K562 (cell line): ENCODE measurements around the gene ARHGAP15. TPM values are rescaled to one million over a fixed set of nuclear protein-coding genes. Genes with fewer than 3 reads are reported as not detected.

Experiments
- ATAC-seq: fragments of 200-7000 bp; cut with Tn5 transposase; 3 replicates; pipeline ENCODE4 v1.9.1; 2020; ENCODE audit warnings: moderate library complexity
- BruUV-seq: library from RNA; stranded (reverse); fragments of 400-500 nt; replicated peaks from 2 replicates; lab custom pipeline; 2021; lab: Mats Ljungman, UMichigan
- CTCF ChIA-PET: fragments of 300-600 bp; formaldehyde crosslinking; extraction: SDS; loops from one replicate; lab custom pipeline; 2021; ENCODE audit warnings: low intra/inter-chr PET ratio; lab: Yijun Ruan, JAX
- POLR2A ChIA-PET: fragments of 300-600, 350-650 bp; sonication (Branson Sonifier 250); formaldehyde crosslinking; extraction: SDS; loops from one replicate; lab custom pipeline; 2021; ENCODE audit warnings: antibody characterized with exemption, inconsistent platforms; lab: Yijun Ruan, JAX
- DNase-seq, 4 experiments: peaks; one replicate each; pipeline versions ENCODE4 v3.0.0 to v3.0.0-alpha.2; 2011 to 2018; ENCODE audit warnings: low spot score in 3 of 4, mixed read lengths in 3 of 4; ENCODE audit errors: extremely low read depth in 1 of 4
- FAIRE-seq: peaks from 2 replicates; lab custom pipeline; 2011; peaks lifted over from hg19 to GRCh38; lab: Jason Lieb, UNC
- H2AFZ ChIP-seq: 2 replicates; pipeline ENCODE4 v1.6.0; 2011; ENCODE audit warnings: low read depth, low read length, control low read depth, inconsistent platforms
- H3K27ac ChIP-seq: fragments of 200-600 bp; 3 replicates; pipeline ENCODE4 v1.8.0; 2011; ENCODE audit warnings: low read depth, mild to moderate bottlenecking, control low read depth, inconsistent platforms, low read length, moderate library complexity, mixed read lengths; ENCODE audit errors: extremely low read depth
- H3K27me3 ChIP-seq, 2 experiments: fragments of 300-600 bp in 1 of 2; 2 replicates in 1 of 2; 3 replicates in 1 of 2; pipeline versions ENCODE4 v1.6.0 to v1.8.0; 2011; ENCODE audit warnings: inconsistent platforms in 2 of 2, low read length in 2 of 2, mild to moderate bottlenecking in 1 of 2, mixed read lengths in 1 of 2, moderate library complexity in 1 of 2; ENCODE audit not compliant: control insufficient read depth in 2 of 2, insufficient read depth in 2 of 2
- H3K36me3 ChIP-seq: fragments of 300-600 bp; 3 replicates; pipeline ENCODE4 v1.8.0; 2011; ENCODE audit warnings: mild to moderate bottlenecking, low read length, inconsistent platforms; ENCODE audit not compliant: control insufficient read depth, insufficient read depth
- H3K4me1 ChIP-seq, 2 experiments: fragments of 200-600 bp in 1 of 2; replicated peaks in 1 of 2; 2 replicates in 1 of 2; 3 replicates in 1 of 2; pipeline versions ENCODE4 v1.5.1 to v1.8.0; 2011; ENCODE audit warnings: inconsistent platforms in 2 of 2, low read length in 2 of 2, mild to moderate bottlenecking in 1 of 2, mixed read lengths in 1 of 2, moderate library complexity in 1 of 2; ENCODE audit not compliant: control insufficient read depth in 2 of 2, insufficient read depth in 2 of 2
- H3K4me2 ChIP-seq: 2 replicates; pipeline ENCODE4 v1.6.1; 2011; ENCODE audit warnings: low read length, control low read depth, inconsistent platforms, mixed read lengths; ENCODE audit not compliant: insufficient read depth
- H3K4me3 ChIP-seq: fragments of 200-600 bp; sonication (generic), shearing (Covaris generic); 2 replicates; pipeline ENCODE4 v1.5.1; 2016; ENCODE audit warnings: control low read depth, inconsistent platforms
- H3K79me2 ChIP-seq: fragments of 200-600 bp; 3 replicates; pipeline ENCODE4 v1.8.0; 2011; ENCODE audit warnings: low read length, inconsistent platforms; ENCODE audit not compliant: control insufficient read depth, insufficient read depth
- H3K9ac ChIP-seq, 2 experiments: 2 replicates each; pipeline versions ENCODE4 v1.6.0 to v1.6.1; 2011; ENCODE audit warnings: low read depth in 2 of 2, low read length in 2 of 2, control low read depth in 1 of 2, inconsistent platforms in 1 of 2, mild to moderate bottlenecking in 1 of 2, mixed read lengths in 1 of 2; ENCODE audit not compliant: insufficient read depth in 1 of 2
- H3K9me1 ChIP-seq: one replicate; pipeline ENCODE4 v1.6.0; 2011; ENCODE audit warnings: inconsistent platforms, mild to moderate bottlenecking, low read length, moderate library complexity; ENCODE audit not compliant: control insufficient read depth, insufficient read depth
- H3K9me3 ChIP-seq: replicated peaks from 2 replicates; pipeline ENCODE4 v1.5.1; 2011; ENCODE audit warnings: low read depth, low read length, inconsistent platforms; ENCODE audit not compliant: control insufficient read depth, insufficient read depth
- H4K20me1 ChIP-seq: replicated peaks from 2 replicates; pipeline ENCODE4 v1.6.1; 2011; ENCODE audit warnings: low read length, inconsistent platforms, mixed read lengths; ENCODE audit not compliant: control insufficient read depth, insufficient read depth
- HNRNPLL ChIP-seq: fragments of 200-400 bp; formaldehyde crosslinking; IDR thresholded peaks from 2 replicates; pipeline ENCODE4 v1.6.1; 2017; ENCODE audit warnings: low read length, low read depth, mild to moderate bottlenecking; ENCODE audit not compliant: poor library complexity, severe bottlenecking
- ZNF274 ChIP-seq: IDR thresholded peaks from 2 replicates; pipeline ENCODE4 v1.6.1; 2011; ENCODE audit warnings: low read depth, mild to moderate bottlenecking, low read length, moderate library complexity, borderline replicate concordance
- WGBS: fragments of 100-300 bp; shearing (Covaris generic); methylation state at CpG from one replicate; pipeline ENCODE4 v1.1.6; 2016; ENCODE audit warnings: low coverage, mixed read lengths; ENCODE audit not compliant: insufficient coverage; ENCODE audit errors: missing lambda C conversion rate; 5-methylcytosine and 5-hydroxymethylcytosine counted together
- in situ Hi-C: fragments of 300-500 bp; cut with MboI; formaldehyde crosslinking; loops from 4 replicates; pipeline ENCODE4 v1.15.0; 2018; ENCODE audit warnings: inconsistent platforms, mixed read lengths
- intact Hi-C: fragments of 100-400 bp; cut with micrococcal nuclease; formaldehyde crosslinking; loops from 2 replicates; pipeline ENCODE4 v1.14.2; 2022
- polyA plus RNA-seq, 8 experiments: library from polyadenylated mRNA; depleted of rRNA in 4 of 8; stranded (reverse) in 5 of 8; unstranded in 3 of 8; fragments of >200 nt; fragmentation: Nextera tagmentation in 2 of 8; fragmentation: Illumina TruSeq in 1 of 8; extraction: Ambion mirVana in 2 of 8; extraction: Trizol in 1 of 8; gene quantifications; 2 replicates each; pipeline versions ENCODE4 v1.2.1 to v1.2.3, GENCODE V29; 2011 to 2014; ENCODE audit warnings: inconsistent platforms in 1 of 8, missing spikeins in 1 of 8
- total RNA-seq, 7 experiments: library from RNA; depleted of rRNA in 6 of 7; stranded (reverse); fragments of >200 nt in 6 of 7; fragmentation: Illumina TruSeq in 2 of 7; extraction: Trizol in 2 of 7; gene quantifications; 2 replicates each; pipeline versions ENCODE4 v1.2.1 to v1.2.3, GENCODE V29; 2011 to 2021; ENCODE audit warnings: low replicate concordance in 1 of 7
- TF ChIP-seq, protein P1 (sequence below): fragments of 450-650 bp; IDR thresholded peaks from one replicate; pipeline ENCODE4 v1.6.1; 2018; ENCODE audit warnings: mild to moderate bottlenecking, moderate library complexity; ENCODE audit not compliant: partially characterized antibody

ARHGAP15 gene
- total and polyA plus RNA-seq, 9 of the 15 experiments (the other 6 are each of a cell fraction or from before 2014, with no cell fraction given) = 1.5 to 17.9 (median 7.9) TPM

DNA sequence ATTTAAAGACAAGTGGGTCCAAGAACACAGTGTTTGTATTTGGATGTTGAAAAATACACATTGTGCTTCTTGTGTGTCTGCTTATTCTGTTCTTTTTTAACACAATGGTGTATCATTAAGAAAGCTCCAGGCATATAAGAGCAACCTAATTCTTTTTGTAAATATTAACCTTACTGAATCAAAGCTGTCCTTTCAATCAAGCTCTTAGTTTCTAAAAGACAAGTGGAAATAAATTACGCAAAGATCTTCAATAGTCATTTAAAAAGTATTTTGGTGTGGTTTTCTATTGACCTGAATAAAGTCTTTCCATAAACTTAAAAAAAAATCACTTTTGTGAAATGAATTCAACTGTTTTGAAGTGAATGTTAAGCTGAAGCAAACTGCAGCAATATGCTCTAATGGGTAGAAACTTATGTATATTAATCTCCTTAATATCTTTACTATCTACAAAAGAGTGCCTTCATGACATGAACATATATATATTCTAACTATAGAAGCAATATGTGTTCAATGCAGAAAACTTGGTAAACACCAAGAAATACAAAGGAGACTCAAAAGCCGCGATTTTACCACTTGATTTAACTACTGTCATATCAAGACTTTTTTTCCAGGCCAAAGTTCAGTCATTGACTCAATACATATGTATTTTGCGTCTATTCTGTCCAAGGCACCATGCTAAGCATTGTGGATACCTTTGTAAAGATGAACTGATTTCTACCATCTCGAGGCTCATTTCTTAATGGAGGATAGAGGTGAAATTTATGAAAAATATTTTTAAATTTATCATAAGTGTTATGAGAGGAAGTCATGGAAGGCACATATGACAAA, 97.7 kb downstream of the ARHGAP15 start:
- Histone ChIP-seq H3K9me1 (no peaks in the 10 kb centered on the region), H3K4me3 (no peak overlapping the region), H3K27me3 (no peaks in the 10 kb centered on the region), H3K9ac (no peak overlapping the region), H2AFZ (no peak overlapping the region), H3K9me3 (no peaks in the 10 kb centered on the region), H3K36me3 (no peaks in the 10 kb centered on the region), H3K4me2 (no peak overlapping the region), H3K27ac (no peak overlapping the region), H3K4me1 (no peaks in the 10 kb centered on the region), H3K79me2 (no peaks in the 10 kb centered on the region), H4K20me1 (no peaks in the 10 kb centered on the region)
- FAIRE-seq = no peak
- ChIA-PET CTCF (no interaction called here), POLR2A (no interaction called here)
- no peak for ATAC-seq
- TF ChIP-seq HNRNPLL = no peak
- TF ChIP-seq ZNF274 = no peak
- TF ChIP-seq, protein P1, sequence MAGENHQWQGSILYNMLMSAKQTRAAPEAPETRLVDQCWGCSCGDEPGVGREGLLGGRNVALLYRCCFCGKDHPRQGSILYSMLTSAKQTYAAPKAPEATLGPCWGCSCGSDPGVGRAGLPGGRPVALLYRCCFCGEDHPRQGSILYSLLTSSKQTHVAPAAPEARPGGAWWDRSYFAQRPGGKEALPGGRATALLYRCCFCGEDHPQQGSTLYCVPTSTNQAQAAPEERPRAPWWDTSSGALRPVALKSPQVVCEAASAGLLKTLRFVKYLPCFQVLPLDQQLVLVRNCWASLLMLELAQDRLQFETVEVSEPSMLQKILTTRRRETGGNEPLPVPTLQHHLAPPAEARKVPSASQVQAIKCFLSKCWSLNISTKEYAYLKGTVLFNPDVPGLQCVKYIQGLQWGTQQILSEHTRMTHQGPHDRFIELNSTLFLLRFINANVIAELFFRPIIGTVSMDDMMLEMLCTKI = no peak
- no TSS peak for BruUV-seq
- in situ Hi-C loops = no loop called here
- DNase-seq = no peak
- WGBS = 12% methylated on average over 5 of the region's 5 CpGs
- intact Hi-C loops = no loop called here
